GM18909 (cell line): ENCODE measurements around the gene RBKS.

Experiments
- ATAC-seq: cut with Tn5 transposase; IDR thresholded peaks from one replicate; pipeline ENCODE4 v1.9.1; 2021; ENCODE audit warnings: mild to moderate bottlenecking; ENCODE audit not compliant: unreplicated experiment, poor library complexity

RBKS gene

DNA sequence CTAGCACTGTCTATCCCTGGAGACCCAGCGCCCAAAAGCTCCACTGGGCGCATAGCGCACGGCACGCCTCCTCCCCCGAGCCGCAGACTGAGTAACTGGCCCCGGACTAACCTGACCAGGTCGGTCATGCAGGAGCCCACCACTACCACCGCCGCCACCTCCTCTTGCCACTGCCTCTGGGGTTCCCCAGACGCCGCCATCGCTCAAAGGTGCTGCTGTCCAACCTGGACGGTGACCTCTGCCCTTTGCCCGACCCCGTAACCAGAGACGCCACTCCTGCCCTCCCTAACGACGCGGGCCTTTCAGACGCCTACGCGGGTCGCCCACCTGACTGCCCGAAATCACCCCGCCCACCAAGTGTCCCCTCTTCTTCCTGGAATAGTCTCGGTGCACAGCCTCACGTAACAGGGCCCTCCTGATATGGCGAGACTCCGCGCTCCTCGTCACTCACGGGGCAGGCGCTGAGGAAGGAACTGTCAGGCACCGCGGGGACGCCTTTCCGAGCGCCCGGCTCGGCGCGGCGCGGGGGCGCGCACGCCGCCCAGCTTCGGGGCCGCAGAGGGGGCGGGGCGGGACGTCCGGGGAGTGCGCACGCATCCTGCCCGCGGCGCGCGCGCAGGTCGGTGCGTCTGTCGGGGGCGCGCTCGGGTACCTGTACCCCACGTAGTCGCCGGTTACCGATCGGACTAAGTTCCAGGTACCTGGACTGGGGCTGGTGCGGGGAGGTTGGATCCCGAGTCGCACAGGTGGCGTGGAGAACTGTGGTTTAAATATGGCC, at the start of gene RBKS, which contains the start of gene BABAM2:
RBKS (minus strand) TSS at position 242 of the 778 bp plus-strand sequence; CDS start at position 200, 42 bp downstream.
BABAM2 (plus strand) TSS at position 584 of the 778 bp plus-strand sequence. CDS start 3,828 bp downstream, outside the sequence.
- peak; percentile 85 for ATAC-seq

DNA sequence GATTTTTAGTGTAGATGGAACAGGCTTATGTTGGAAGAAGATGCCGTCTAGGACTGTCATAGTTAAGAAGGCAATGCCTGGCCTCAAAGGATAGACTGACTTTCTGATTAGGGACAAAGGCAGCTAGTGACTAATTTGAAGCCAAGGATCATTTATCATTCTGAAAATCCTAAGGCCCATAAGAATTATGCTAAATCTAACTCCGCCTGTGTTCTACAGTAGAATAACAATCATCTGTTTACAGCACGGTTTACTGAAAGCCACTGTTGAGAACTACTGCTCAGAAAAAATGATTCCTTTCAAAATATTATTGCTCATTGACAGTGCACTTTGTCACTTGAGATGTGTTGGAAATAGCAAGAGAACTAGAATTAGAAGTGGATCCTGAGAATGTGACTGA, 44.8 kb upstream of the RBKS start:
- ATAC-seq, result no peak

DNA sequence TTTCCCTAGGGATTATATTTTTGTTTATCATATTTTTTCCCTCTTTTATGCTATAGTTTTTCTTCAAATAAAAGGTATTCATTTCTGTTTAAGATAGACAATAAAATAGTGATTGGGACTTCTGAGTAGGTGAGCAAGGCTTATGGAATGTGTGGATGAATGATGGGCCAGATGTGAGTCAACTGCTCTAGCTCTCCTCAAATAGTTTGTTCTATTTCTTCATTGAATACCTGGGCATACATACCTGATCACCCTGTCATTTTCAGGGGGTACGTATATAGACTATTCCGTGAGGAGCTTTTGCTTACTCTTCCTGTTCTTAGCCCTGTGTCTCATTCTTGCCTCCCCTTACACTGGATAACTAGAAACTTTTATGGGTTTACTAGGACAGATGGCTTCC, 42.2 kb upstream of the RBKS start:
- no peak for ATAC-seq

DNA sequence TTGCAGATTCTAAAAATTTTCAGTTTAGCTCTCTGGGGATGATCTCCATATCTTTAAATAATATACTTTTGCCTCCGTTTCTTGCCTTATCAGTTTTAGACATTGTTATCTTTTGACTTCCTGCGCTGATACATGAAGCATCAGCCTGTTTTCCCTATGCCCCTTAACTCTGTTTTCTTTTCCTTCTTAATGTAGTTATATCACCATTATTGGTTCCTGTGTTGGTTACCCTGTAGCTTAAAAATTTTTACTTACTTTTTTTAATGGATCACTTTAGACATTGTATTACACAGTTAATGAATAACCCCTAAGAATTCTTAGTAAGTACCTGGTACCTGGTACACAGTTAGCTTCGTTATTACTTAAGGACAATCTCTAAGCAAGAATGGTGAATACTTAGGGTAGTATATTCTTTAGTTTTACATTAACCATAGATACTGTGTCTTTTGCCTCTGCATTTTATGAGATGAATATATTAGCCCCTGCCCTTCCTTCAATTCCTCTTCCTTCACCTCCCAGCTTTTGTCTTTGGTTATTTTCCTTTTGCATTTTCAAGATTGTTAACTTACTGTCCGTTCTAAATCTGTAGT, 41.3 kb upstream of the RBKS start:
- no peak for ATAC-seq

DNA sequence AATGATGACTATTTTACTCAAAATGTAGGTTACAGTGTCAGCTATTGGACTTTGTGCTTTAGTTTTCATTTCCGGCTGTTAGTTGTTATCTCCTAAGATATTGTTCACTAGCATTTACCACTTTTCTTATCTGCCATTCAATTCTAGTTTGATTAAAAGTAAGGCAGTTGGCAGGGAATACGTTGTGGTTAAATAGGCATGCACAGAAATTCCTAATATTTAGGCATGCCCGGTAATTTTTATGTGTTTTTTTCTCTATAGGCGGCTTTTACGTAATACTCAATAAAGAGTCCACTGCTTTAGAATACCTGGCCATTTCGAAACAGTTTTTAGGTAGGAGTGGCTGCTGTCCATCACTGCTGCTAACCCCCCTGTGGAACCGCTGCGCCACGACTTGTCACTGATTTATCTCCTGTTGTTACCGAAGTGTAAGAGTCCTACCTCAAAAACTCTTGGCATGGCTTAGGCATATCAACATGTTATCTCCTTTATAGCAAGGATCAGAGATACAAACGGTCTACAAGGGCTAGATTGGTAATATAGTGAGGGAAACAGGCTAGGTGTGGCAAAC, 39.8 kb upstream of the RBKS start:
- no peak for ATAC-seq

DNA sequence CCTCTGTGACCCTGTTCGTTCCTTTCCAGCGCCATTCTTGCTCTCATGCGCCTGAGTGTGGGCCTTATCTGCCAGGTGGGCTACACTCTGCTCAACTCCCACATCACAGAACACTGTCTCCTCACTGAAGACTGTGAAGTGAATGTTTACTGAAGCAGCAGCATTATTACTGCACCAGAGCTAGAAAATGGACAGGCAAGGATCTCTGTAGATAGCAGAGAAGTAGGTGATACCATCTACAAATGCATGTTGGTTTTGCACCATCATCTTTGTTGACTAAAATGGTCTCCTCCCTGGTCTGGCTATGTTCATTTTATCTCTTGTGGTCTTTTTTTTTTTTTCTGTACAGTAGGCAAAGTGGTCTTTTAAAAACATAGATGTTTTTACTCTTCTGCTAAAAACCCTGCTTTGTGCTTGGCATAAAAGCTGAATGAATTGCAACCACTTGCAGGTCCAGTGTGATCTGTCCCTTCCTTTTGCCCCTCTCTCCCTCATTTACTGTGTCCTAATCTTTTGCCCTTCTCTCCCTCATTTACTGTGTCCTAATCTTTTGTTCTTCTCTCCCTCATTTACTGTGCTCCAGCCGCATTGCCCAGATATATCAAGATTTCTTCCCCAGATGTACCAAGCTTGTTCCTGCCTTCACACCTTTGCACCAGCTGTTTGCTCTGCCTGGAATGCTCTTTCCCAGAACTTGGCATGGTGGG, 35.7 kb upstream of the RBKS start:
- no peak for ATAC-seq

DNA sequence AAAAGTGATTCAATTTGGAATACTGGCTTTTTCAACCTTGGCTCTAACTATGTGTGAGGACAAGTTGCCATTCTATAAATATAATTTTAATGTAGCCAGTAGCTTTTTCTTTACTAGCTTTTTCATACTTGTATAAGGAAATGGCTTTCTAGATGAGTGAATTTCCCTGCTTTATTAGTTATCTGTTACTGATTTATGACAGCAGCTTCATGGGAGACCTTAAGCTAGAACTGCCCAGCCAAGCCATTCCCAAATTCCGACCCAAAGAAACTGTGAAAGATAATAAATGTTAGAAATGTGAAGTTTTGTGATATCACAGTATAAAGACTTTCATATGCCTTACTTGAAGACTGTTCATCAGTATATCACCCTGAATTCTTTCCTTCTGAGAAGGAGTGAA, 32.7 kb upstream of the RBKS start:
- ATAC-seq, result no peak

DNA sequence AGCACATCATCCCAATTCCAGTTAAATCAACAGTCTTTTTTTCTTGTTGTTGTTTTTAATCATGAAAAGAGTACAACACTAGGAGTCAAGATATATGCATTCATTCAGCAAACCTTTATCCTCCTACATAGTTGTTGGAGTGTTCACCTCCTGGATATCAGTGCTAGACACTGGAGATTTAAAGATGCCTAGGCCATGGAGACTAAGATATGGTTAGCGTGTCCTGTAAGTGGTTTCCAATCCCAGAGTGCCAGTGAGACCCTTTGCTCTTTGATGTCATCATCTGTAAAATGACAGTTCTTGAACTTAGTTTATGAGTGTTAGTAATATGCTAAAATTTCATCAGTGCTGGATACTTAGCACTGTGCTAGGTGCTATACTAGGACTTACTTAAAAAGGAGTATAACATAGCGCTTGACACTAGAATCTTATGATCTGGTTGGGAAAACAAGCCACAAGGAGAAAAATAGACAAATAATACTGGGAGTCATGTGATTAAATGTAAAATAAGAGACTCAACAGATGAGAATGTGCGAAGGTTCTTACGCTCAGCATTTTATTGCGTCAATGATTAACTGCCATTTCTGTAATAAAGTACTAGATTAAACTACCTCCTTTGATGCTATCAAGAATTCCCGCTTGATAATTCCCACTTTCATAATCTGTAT, 31.8 kb upstream of the RBKS start:
- no peak for ATAC-seq

DNA sequence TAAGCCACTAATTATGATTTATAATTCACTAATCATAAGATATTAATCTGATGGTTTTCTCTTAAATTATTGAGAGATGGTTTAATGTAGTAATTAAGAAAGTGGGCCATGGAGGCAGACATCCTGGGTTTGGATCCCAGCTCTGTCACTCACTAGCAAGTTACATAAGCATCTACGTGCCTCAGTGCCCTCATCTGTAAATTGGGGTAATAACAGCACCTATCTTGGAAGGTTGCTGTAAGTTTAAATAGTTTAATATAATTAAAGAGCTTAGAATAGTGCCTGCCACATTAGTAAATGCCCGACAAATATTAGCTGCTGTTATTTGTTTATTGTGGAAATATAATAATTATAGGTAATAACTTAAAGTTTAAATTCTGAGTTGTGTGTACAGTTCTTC, 31.2 kb upstream of the RBKS start:
- ATAC-seq, result no peak

DNA sequence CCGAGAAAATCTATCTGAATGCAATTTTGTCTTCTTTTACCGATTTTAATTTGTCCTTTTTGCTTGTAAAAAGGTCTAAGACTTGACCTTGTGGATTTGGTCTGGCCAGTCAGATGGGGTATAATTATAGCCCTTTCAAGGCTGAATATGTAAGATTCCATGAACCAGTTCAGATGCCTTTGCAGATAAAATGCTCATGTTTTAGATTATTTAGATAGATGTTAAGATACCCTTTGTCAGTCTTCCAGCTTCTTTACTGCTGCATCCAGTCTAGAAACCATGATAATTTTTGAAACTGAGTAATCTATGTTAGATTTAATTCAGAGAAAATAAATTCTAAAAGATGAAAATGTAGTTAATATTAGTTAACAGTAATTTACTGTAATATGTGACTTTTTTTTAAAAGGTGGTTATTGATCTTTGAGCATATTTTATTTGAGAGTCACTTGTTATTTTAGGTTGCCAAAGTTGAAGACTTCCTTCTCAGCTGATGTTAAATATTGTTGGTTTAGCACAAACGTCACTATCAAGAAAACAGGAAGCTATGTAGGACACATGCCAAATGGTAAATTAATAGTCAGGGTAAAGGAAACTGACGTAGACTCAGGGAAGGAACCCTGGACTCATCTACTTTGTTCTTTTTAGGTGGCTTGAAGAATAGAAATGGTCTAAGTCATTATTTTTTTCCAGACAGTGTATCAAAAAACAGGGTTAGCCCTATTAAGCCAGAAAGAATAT, 30.1 kb upstream of the RBKS start:
- no peak for ATAC-seq

DNA sequence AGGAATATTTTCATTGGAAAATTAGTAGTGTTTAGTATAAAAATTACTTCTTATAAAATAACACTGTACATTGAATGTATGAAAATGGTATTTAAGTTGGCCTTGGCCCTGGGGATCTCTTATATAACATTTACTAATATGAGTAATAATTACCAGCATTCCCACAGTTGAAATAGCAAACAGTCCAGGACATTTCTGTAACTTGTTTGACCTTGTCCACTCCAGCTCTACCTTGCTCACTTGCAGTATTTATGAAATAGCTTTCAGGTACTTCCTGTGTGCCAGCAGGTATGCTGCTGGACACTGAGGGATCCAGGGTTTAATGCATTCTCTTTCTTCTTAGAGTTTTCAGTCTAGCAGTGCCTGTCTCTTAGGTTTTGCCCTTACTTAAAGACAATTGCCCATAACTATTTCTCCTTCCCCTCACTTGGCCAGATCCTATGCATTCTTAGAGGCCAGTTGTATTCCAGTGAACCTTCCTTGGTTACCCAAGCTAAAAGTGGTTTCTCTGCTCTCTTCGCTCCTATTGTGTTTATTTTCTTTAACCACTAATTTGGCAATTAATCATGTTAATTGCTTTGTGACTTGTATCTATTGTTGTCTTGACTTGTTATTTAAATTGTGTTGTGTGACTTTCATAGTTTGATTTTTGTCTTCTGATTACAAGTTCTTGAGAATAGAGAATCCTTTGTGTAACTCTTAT, 26.3 kb upstream of the RBKS start:
- ATAC-seq, result no peak

DNA sequence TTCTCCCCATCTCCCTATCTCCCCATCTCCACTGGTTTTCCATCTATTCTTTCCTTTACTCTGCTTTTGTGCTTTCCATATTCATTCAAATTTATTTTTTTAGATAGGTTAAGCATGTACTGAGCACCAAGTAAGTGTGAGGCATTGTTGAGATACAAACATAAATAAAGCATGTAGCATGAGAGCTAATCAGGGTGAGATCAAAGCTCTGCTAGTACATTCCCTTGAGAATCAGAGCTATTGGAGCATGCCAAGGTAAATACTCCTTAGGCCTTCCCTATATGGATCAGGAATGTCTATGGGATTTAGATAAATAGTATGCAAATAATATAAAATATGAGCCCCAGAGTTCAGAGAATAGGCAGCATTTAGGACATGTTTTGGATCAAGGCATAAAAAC, 25.7 kb upstream of the RBKS start:
- no peak for ATAC-seq

DNA sequence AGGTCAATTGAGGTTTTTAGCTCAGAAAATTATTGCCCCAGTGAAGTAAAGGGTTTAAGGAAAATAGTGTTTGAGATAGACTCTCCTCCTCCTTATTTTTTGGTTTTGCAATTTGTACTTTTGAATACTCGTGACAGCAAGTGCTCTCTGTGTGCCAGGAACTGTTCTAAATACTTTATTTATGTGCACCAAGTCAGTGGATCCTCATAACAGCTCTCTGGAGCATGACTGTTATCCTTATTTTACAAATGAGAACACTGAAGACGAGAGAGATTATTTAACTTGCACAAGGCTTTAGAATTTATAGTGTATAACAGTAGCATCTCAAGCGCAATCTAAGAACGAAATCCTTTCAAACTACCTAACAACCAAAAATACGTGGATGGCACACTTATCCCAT, 25.0 kb upstream of the RBKS start:
- no peak for ATAC-seq

DNA sequence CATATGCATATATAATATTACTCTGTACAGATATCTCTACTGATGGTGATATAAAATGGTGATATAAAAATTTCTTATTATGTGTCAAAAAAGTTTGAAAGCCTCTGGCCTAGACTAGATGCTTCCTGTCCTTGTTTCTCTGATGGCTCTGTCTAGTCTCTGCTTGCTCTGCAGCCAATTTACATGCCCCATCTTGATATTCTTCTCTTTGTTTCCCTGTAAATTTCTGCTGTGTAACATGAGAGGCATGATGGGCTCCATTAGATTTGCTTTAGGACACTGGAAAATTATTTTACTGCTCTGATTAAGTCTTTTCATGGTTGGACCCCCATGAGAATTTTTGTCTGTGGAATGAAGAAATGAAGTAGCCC, 24.6 kb upstream of the RBKS start:
- no peak for ATAC-seq

DNA sequence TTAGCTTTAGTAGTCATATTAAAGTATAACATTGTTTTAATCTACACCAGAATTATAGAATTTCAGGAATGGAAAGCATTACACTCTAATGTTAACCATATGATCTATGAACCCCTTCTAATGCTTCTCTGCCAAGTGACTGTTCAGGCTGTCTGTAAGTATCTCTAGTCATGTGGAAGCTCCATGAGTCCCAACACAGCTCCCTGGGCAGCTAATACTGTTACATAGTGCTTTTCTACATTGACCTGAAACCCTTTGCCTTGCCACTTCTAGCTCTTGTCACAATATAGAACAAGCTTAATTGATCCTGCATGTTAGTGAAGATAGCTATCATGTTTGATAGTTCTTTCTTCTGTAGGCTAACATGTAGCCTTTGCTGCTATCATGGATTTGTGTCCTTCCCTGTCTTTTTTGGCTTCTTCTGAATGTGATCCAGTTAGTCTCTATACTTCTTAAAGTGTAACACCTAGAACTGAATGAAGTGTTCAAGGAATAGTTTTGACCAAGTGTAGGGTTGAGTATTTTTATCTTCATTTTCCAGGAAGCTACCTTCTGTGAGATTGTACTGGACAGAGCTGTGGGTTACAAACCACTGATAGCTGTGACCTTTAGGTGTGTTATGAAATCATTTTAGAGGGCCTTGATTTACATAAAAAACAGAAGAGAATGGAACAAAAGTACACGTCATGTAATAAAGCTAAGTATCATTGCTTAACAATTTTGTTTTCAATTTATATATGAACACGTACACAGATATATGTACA, 24.0 kb upstream of the RBKS start:
- ATAC-seq, result no peak

DNA sequence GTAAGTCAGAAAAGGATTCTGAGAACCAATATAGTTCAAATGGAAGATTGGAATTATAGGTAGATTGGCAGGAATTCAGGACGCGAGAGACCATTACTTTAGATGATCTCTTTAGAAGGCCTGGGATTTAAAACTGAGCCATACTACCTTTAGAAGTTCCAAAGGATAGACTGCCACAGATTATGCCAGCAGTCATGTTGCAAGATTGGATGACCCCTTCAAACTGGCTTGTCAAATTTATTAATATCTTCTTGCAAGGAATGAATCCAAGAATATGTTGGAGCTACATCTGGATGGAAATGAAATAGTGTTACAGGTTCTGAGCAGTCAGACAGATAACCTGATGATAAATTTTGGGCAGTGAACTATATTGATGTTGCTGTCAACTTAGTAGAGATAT, 22.3 kb upstream of the RBKS start:
- no peak for ATAC-seq

DNA sequence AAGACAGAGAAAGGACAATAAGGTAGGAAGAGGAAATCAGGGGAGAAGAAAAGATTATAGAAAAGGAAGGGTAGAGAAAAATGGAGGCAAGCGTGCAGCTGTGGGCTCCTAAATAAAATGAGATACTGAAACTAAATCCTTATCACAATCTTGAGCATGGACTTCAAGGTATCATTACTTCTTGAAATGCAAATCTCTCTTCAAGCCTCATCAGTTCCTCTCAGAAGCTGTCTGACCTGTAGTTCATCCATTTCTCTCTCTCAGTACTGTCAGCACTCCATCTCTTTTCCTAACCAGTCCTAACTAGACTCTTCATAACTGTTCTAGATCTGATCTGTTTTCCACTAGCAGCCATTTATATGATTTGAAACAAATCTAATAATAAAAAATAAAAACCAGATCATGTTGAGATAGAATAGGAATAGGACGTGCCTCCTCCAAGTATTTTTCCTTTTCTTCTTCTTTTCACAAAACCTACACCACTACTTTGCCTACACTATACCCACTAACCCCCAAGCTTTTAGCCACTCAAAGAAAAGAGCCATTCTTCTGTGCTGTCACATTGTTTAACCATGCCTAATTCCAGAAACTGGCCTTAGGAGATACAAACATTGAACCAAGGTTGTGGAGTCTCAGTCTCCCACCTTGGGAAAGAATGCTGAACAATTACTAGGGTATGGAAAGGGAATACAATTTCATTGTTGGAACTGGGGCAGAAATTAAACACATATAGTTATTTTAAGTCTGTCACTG, 21.4 kb upstream of the RBKS start:
- no peak for ATAC-seq

DNA sequence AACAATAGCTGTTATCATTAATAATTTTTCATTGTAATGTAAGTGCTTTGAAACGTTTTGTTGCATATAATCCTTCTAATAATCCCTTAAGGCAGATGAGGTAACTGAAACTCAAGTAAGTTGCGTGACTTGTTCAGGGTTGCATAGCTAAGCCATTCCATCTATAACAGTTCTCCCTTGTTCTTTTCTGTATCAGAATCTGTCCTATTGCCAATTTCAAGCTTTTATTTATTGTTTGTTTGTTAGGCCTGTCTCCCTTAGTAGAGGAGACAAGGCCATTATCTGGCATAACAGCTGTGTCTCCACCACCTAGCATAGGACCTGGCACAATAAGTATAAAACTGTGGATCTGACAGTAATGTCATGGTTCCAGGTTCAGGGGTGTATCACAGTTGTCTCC, 19.7 kb upstream of the RBKS start:
- ATAC-seq, result no peak
